HG03457 (cell line): ENCODE data around the gene TLE7.

Source experiments
- ATAC-seq: cut with Tn5 transposase; IDR thresholded peaks from one replicate; pipeline ENCODE4 v1.9.1; 2021; ENCODE audit warnings: moderate number of reproducible peaks; ENCODE audit not compliant: unreplicated experiment

The TLE7 gene

DNA sequence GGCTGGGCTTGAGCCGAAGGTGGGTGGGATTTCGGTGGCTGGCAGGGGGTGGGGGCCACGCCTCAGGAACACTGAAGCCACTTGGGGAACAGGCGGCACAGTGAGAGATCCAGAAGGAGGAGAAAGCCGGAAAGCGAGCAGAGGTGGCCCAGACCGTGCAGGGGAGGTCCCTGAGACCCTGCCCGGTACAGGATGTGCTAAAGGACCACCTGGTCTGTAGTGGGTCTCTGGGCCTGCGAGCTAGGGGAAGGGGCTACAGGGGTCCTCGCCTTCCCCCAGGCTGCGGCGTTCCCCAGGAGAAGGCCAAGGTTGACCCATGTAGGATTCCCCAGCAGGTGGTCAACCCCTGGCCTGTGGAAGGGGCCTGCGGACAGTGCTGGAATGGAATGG is at the start of gene TLE7:
TLE7 (minus strand) TSS at position 4 of the 390 bp plus-strand sequence. CDS start 8,730 bp downstream, outside the sequence.
- no peak for ATAC-seq

DNA sequence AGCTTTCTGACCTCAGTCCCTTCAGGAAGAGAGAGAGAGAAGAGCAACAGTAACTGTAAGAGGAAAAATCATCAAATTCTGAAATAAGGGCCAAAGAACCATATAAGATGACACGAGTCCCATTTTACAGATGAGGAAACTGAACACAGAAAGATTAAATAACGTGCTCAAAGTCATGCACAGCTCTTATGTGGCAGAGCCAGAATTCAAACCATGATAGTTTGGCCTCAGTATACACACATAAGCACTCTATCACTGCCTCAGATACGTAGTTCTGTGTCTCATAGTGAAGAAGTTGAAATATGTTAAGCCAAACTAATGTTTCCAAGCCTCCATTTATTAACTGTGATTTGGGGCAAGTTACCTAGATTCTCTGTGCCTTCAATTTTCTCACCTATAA is 49.2 kb upstream of the TLE7 start:
- no peak for ATAC-seq

DNA sequence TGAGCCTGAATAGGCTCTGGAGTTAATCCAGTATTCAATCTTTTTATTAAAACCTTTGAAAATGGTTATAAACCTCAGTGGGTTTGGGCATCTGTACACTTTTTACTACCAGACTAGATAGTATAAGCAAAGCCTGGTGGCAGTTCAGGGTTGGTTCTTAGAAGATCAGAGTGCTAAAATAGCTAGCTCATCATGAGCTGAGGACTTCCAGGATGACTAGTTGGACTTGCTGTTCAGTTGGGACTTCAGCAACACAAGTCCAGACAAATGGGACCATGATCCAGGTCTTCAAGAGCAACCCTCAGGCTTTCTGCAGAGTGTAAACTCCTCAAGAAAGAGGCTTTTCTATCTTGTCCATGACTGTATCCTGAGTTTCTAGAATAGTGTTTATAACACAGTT is 48.5 kb upstream of the TLE7 start:
- no peak for ATAC-seq

DNA sequence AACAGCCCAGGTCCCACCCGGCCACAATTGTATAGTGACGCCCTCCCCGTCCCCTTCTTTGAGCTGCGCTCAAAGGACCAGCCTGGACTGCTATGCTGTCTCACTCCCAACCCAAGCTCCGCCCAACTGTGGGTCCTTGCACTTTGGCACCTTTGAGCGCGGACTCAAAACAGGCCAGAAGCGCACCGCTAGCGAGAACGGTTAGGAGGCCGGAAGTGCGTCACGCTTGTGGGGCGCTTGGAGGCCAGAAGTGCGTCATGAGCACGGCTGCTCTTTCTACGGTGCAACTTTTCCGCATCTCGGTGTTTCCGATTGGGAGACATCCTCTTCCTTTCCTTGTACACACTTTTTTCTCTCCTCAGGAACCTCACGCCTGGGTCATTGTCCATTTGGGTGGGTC is 47.3 kb upstream of the TLE7 start, which contains the start of gene ZNF19:
ZNF19 (minus strand) TSS at position 203 of the 400 bp plus-strand sequence. CDS start 7,210 bp downstream, outside the sequence.
- no peak for ATAC-seq

DNA sequence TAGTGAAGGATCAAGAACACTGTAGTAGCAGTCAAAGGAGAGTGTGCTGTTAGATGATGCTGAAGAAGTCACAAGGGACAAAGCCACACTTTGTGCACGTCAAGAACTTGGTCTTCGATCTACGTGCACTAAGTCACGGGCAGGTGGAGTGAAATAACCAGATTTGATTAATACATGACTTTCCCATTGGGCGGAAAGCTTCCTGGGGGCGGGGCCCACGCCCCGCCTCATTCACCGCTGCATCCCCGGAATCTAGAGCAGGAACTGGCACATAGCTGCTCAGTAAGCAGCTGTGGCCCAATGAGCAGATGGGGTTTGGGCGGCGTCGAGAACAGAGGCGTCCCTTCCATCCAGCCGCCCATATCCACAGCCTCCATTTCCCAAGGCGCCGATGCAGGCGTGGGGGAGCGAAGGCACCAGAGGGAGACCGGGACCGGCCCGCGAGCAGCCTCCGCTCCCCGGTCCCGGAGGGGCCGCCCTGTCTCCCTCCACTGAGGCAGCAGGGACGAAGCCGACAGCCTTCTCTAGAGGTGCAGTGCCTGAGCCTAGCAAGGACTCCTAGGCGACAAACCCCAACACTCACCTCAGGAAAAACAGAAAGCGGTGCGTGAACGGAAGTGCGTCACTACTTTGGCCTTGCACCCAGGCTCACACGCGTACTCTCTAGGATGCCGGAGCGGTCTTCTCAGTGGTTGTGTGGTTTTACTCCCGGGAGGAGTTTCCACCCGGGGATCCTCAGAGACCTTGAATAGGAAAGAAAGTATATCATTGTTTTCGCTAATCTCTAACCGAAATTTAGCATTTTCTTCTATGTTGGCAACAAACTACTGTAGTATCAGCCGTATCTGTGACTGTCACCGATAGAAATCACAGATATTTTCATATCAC is 42.4 kb upstream of the TLE7 start:
- peak; percentile 69 for ATAC-seq

DNA sequence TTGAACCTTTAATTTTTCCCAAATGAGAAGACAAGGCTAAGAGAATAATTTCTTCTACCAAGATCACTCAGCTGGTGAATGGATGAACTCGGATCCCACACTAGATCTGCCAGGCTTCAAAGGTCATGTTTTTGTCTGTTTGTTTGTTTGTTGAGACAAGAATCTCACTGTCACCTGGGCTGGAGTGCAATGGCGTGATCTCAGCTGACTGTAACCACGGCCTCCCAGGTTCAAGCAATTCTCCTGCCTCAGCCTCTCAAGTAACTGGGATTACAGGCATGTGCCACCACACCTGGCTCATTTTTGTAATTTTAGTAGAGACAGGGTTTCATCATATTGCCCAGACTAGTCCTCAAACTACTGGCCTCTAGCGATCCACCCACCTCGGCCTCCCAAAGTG is 40.7 kb upstream of the TLE7 start:
- ATAC-seq = no peak

DNA sequence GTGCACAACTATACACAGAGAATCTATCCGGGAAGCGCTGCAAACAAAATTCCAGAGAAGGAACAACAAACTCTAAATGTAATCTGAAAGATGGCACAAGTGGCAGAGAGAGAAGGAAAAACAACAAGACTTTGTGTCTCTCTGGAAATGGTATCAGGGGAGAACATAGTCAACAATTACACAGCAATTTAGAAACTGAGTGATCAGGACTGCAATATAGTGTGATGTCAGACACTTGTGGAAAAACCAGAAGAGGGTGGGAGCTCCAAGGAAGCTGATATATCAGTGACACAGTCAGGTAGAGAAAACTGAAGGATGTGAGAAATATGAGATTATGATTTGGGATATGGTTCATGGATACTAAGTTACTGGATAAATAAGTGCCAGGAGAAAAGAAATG is 39.1 kb upstream of the TLE7 start:
- no peak for ATAC-seq

DNA sequence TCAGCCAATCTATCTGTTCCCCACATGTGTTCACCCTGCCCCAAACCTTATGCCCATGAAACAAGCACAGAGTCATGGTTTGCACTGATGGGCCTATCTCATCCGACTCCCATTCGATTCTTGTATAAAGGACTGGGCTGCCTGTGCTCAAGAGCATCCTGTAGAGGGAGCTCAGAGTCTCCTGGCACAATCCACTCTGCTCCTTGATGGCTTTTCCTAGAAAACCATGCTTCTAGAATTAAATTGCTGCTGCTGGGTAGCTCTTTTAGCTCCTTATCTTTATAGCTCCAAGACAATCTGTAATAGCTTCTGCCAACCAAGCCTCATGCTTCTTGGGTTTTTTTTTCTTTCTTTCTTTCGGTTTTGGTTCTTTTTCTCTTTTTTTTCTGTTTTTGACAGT is 37.6 kb upstream of the TLE7 start:
- no peak for ATAC-seq

DNA sequence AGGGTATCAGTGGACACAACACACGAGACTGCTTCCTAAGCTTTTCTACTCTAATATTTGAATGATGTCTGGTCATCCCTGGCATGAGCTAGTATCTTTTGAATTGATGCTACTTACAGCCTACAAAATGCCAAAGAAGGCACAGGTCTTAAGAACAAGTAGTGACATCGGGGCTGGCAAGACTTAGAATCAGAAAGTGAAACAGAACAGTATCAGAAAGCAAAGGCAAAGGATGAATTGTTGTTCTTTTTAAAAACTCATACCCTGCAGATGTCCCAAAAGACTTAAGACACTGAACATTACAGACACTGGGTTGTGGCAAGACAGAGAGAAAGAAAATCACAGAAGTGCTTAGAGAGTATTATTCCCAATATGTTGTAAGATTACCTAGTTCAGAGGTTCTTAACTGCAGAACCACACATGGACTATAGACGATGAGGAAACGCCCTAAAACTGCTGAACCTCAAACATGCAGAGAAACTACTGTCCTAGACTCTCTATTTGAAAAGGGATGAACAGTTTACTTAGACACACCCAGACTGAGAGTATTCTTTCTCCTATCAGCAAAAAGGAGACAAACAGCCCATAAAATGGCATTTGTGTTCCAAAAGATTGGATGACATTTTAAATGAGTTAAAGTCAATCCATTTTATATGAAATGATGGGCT is 34.7 kb upstream of the TLE7 start:
- ATAC-seq = no peak

DNA sequence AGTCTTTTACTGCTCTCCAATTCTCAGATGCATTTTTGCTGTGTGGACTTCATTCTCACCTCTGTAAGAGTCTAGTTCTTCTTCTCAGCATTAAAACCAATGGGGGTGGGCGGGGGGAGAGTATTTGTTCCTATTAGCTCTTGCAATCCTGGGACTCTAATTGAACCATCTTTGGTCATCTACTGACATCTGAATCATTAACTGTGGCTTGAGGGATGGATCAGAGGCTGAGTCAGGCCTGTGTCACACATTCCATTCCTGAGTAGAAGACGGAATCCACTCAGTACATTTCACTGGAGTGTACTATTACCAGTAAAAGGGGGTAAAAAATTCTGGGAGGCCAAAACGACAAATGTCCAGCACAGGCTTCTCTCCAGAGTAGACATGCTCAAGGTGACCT is 33.0 kb upstream of the TLE7 start:
- no peak for ATAC-seq

DNA sequence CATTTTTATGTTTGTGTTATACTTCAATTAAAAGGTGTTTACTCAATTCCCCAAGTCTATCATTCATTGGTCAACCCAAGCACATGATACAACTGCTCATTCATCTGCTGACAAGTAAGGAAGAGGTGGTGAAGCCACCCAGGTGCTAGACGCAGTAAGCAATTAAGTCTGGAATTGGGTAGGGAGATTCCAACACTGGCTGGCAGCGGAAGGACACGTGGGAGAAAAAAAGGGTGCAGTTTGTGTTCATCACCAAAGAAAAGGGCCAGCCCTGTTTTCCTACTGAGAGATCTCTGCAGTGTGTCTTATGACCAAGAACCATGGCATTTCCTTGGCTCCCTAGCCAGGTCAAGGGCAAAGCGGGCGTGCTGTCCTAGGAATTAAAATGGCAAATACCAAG is 32.0 kb upstream of the TLE7 start:
- ATAC-seq = no peak

DNA sequence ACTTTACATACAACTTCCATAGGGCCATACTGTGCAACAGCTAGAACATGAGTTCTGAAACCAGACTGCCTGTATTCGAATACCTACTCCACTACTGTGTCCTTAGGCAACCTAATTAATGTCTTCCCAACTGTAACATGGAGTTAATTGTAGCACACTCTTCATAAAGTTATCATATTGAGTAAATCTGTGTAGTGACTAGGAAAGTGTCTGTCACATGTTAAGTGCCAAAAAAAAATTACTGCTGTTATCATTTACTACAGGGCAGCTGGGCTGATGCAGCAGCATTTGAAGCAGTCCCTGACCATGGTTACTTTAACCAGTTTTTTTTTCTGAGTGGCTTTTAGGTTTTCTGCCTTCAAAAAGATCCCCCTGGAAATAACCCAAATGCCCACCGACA is 31.1 kb upstream of the TLE7 start:
- no peak for ATAC-seq

DNA sequence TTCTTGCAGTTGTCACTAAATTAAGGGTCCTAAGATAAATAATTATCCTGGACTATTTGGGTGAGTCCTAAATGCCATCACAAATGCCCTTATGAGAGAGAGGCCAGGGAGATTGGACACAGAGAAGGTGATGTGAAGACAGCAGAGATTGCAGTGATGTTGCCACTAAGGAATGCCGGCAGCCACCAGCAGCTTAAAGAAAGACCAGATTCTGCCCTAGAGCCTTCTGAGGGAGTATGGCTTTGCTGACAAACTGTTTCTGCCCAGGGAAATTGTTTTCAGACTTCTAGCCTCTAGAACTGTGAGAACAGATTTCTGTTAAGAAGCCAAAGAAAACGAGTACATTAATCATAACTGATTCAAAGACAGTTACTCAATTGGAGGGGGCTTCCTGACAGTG is 30.2 kb upstream of the TLE7 start:
- no peak for ATAC-seq

DNA sequence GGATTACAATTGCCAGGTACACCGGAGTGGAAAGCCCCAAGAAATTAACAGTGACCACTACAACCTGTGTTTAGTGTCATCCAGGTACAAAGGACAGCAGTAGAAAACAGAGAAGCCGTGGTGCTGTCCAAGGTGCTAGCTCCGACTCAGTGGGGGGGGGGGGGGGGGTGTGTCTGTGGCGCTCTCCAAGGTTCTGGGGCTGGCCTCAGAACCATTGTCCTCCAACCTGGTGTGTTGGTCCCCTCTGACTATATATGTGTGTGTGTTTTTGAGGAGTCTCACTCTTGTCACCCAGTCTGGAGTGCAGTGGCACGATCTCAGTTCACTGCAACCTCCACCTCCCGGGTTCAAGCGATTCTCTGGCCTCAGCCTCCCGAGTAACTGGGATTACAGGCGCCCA is 26.0 kb upstream of the TLE7 start:
- no peak for ATAC-seq

DNA sequence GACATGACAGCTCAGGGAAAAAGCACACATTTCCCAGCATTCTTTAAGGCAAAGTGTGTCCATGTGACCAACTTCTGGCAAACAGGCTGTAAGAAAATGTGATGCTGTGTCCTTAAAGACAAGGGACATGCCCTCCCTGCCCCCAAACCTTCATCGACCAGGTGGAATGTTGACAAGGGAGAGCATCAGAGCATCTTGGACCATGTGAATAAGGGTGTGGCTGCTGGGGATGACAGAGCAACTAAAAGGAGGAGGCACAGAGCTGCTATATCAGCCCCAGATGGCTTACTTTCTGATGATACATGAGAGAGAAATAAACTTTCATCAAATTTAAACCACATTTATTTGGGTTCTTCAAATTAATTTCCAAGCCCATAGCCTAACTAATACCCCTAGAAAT is 22.4 kb upstream of the TLE7 start:
- ATAC-seq = no peak

DNA sequence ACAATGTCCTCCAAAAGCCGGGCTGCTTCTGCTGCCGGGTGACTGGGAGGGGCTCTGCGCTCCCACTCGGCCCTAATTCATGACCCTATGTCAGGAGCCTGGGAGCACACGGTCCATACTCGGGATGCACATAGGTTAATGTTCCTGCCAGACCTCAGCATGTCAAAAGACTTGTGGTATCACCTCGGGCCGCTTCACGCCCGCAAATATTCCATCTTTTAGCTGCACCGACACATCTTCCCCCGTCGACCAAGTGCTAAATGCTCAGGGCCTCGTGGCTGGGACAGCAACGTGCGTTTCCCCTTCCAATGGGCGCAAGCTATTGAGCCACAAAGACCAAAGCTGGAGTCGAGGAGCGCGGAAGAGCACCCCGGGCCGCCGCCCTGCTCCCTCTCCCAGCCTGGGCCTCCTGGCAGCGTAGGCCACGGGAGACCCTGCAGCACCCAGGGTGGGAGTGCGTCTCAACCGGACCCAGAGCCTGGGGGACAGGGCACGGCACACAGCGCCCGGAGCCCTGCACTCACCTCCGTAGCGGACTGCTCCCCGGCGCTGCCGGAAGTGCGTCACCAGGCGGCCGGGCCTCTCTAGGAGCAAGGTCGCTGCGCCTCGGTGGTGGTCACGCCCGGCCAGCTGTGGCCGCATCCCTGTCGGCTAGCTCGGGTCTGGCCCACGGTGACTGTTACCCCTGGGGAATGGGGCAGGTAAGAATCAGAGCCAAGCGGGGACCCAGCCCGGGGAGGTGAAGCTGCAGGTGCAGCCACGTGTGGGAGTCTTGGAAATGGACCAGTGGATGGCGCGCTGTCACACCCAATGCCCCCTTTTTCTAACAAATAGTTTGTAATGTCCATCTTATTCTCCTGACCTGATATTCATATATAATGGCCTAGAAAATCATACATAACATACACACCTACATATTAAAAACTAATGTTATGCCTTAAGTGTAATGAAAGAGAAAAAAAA is 20.1 kb upstream of the TLE7 start, which contains the start of gene ZNF23:
ZNF23 (minus strand) TSS at position 562 of the 963 bp plus-strand sequence. CDS start 5,451 bp downstream, outside the sequence.
- ATAC-seq = peak; percentile 94

DNA sequence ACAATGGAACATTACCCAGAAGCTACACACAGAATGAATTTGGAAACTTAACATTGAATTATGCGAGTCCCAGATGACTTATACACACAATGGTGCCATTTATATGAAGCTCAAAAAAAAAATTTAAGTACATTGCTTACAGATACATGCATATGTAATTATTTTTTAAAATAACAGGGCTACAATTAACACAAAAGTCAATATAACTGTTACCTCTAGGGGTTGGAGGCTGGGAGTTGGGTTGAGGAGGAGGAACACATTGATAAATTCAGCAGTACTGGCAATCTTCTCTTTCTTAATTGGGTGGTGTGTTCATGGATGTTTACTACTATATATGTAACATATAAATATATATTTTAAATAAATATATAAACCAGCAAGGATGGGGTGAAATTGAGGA is 19.1 kb upstream of the TLE7 start:
- ATAC-seq = no peak

DNA sequence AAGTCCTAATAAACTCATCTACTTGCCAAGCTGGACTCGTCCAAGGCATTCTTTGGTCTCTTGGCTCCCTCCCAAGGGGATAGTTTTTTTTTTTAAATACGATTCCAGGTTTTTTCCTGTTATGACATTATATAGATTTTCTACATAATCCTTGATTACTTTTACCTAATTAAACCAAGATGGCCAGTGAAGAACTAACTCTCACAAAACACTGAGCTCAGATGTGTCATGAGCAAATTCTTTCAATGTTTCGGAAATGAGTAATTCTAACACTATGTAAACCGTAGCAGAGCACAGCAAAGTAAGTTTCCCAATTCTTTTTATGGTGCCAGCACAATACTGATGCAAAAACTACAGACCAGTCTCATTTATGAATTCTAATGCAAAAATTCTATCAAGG is 18.4 kb upstream of the TLE7 start:
- ATAC-seq = no peak

DNA sequence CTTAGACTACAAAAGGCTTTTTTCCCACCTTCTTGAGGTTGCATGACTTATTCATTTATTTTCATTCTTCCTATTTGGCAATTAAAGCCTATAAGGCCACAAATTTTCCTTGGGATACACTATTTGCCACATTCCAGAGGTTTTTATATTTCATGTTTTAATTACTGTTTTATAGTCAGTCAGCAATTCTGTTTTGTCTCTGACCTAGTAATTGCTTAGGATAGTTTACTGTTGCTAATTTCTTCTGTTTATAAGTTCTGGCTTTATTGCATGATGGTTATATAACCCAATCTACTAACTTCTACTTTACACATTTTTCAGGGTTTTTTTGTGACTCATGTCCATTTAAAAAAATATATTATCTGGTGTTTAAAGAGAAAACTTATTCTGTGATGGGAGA is 17.7 kb upstream of the TLE7 start:
- no peak for ATAC-seq

DNA sequence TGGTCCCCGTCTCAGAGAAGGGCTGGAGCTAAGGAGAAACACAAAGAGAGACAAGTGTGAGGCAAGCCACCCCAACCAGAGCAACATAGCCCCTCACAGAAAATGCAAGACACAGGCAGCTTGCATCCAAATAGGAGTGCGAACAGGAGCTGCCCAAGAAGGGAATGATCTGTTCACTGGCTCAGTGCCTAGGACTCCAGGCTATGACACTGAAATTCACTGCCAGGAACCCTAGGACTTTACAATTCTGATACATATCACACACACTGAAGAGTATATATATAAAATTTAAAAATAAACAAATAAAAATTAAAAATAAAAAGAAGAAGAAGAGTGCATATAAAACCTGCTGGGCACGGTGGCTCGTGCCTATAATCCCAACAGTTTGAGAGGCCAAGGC is 14.9 kb upstream of the TLE7 start:
- no peak for ATAC-seq

DNA sequence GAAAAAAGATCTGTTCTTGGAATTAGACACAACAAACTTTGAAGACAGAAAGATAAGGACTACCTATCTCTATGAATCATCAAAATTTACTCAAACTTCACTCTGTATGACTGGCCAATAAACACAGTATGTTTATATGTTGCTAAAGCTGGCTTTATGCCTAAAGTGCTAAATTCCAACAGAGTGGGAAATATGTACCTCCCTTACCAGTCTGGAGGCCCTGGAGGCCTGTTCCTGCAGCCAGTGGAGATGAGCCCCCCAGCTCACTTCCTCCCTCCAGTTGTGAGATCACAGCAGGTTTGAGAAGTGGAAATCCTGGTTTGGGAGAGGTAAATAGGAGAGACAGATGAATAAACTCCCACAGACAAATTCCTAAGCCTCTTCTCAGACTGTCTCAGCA is 11.2 kb upstream of the TLE7 start:
- ATAC-seq = no peak
